ENCODE results near the gene ASB6. TPM values are rescaled to one million over a fixed set of nuclear protein-coding genes. Genes with fewer than 3 reads are reported as not detected.

Gene ASB6
- 10 to 100 TPM; 21.5 to 22.9 TPM for total RNA-seq

GRCh38 chr9:129641750-129642585 lies at the start of gene ASB6:
ASB6 (minus strand) TSS chr9:129642151; CDS start chr9:129641999, 152 bp downstream.

GRCh38 chr9:129665389-129665775 lies 23.4 kb upstream of the ASB6 start, which contains the start of gene PRRX2:
PRRX2 (plus strand) TSS chr9:129665647; CDS start chr9:129665868, 221 bp downstream.

GRCh38 chr9:129626079-129626624 lies 15.8 kb downstream of the ASB6 start, which contains the start of gene NTMT1:
NTMT1 (plus strand) TSS chr9:129626163; CDS start chr9:129632704, 6,541 bp downstream.

DNA sequence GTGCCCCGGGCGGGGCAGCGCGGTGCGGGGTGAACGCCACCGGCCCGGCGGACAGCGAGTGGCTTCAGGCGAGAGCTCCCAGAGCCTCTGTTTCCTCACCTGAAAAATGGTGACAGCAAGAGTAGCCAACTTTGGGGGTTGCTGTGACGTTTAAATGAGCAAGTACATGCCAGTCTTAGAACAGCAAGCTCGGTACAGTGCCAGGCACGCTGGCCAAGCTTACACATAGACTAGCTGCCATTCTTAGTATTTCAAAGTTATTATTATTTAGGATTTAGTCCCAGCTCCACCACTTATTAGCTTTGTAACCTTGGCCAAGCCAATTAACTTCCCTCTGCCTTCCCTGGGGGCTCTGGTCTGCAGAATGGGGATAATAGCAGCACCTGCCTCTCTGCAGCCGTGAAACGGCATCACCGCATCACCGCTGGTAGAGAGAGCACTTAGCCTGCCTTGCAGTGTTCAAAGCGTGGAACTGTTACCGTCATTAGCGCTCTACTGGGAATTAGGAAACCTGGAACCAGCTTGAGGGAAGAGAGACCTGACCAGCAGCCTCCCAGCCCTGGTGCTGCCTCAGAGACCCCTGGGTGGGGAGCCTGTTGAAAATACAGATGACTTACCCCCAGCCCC lies 21.2 kb downstream of the ASB6 start, which contains the start of gene C9orf50:
Gene C9orf50 (minus strand): TSS at position 433 of the 627 bp plus-strand sequence. CDS start 527 bp downstream, outside the sequence.

Other genes starting within 250 kb of the ASB6 start
- not detected for gene C9orf50, start 21.1 kb downstream of the ASB6 start, total RNA-seq
- 10 to 100 TPM; 30.8 to 35.2 TPM for gene NTMT1, start 16.0 kb downstream of the ASB6 start, total RNA-seq
- not detected for gene PRRX2, start 23.5 kb upstream of the ASB6 start, total RNA-seq
- gene PTGES, start 110.9 kb upstream of the ASB6 start, total RNA-seq = not detected
- 10 to 100 TPM; 22.8 to 25.1 TPM for gene TOR1B, start 161.0 kb upstream of the ASB6 start, total RNA-seq
- 10 to 100 TPM; 44.3 to 44.5 TPM for gene TOR1A, start 182.0 kb upstream of the ASB6 start, total RNA-seq
- 10 to 100 TPM; 72.5 to 73.6 TPM for gene C9orf78, start 193.1 kb upstream of the ASB6 start, total RNA-seq
- gene USP20, start 193.3 kb upstream of the ASB6 start, total RNA-seq = 100 to 1,000 TPM; 108 to 109 TPM